SJSA1 (cell line): Measurements from ENCODE around the gene CIITA. TPM values are rescaled to one million over a fixed set of nuclear protein-coding genes. Genes with fewer than 3 reads are reported as not detected.
"Not testable (repeated sequence)": the region's sequence is repeated elsewhere in the genome, so short reads cannot be mapped to it uniquely, and the experiment has no call there.

Experiments
- DNase-seq, 2 experiments: peaks; one replicate each; pipeline ENCODE4 v3.0.0-alpha.2; 2015 to 2020; ENCODE audit warnings: low spot score in 2 of 2, low read depth in 1 of 2
- H3K27ac ChIP-seq: fragments of 250-450 bp; sonication (Bioruptor Pico); 2 replicates; pipeline ENCODE4 v1.5.1; 2020; ENCODE audit warnings: mild to moderate bottlenecking, moderate library complexity
- H3K27me3 ChIP-seq: fragments of 250-450 bp; sonication (Bioruptor Pico); replicated peaks from 2 replicates; pipeline ENCODE4 v1.5.1; 2020; ENCODE audit warnings: mild to moderate bottlenecking, moderate library complexity
- H3K36me3 ChIP-seq: fragments of 250-450 bp; sonication (Bioruptor Pico); 2 replicates; pipeline ENCODE4 v1.5.1; 2020; ENCODE audit warnings: mild to moderate bottlenecking
- H3K4me1 ChIP-seq: fragments of 250-450 bp; sonication (Bioruptor Pico); replicated peaks from 2 replicates; pipeline ENCODE4 v1.6.1; 2021; ENCODE audit warnings: mild to moderate bottlenecking
- H3K4me3 ChIP-seq: fragments of 250-450 bp; sonication (Bioruptor Pico); 2 replicates; pipeline ENCODE4 v1.5.1; 2020; ENCODE audit warnings: mild to moderate bottlenecking
- H3K9me3 ChIP-seq: fragments of 250-450 bp; sonication (Bioruptor Pico); replicated peaks from 2 replicates; pipeline ENCODE4 v1.5.1; 2020; ENCODE audit warnings: mild to moderate bottlenecking
- total RNA-seq: library from RNA; depleted of rRNA; stranded (reverse); fragments of >200 nt; shearing (Covaris generic); gene quantifications from 2 replicates; pipeline ENCODE4 v1.2.3, GENCODE V29; 2014; rRNA removed

CIITA gene
- 0.08 TPM in 1 of 2 replicates, not detected in the other for total RNA-seq

DNA sequence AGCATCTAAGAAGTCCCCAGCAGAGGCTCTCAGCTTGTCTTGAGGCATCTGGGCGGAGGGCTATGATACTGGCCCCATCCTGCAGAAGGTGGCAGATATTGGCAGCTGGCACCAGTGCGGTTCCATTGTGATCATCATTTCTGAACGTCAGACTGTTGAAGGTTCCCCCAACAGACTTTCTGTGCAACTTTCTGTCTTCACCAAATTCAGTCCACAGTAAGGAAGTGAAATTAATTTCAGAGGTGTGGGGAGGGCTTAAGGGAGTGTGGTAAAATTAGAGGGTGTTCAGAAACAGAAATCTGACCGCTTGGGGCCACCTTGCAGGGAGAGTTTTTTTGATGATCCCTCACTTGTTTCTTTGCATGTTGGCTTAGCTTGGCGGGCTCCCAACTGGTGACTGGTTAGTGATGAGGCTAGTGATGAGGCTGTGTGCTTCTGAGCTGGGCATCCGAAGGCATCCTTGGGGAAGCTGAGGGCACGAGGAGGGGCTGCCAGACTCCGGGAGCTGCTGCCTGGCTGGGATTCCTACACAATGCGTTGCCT, at the start of gene CIITA:
TSS of gene CIITA (plus strand) at position 404 of the 543 bp plus-strand sequence. CDS start at position 533, 129 bp downstream.
- peaks cover 52% of the 10 kb centered on the region for H3K27me3 ChIP-seq
- no peak for DNase-seq
- no peaks in the 10 kb centered on the region for H3K36me3 ChIP-seq
- H3K4me1 ChIP-seq: no peaks in the 10 kb centered on the region
- no peak within 1 kb of the TSS for H3K4me3 ChIP-seq
- H3K9me3 ChIP-seq: no peaks in the 10 kb centered on the region
- H3K27ac ChIP-seq: no peak within 1 kb of the TSS

GRCh38 chr16:10827691-10828341, 49.2 kb upstream of the CIITA start:
- peaks cover 6% of the 10 kb centered on the region; the same call in 1 of the 2 replicates for H3K27me3 ChIP-seq
- H3K4me3 ChIP-seq: no peak overlapping the region
- H3K27ac ChIP-seq: no peak overlapping the region
- H3K9me3 ChIP-seq: no peaks in the 10 kb centered on the region
- H3K36me3 ChIP-seq: no peaks in the 10 kb centered on the region
- no peak for DNase-seq
- no peaks in the 10 kb centered on the region for H3K4me1 ChIP-seq

- H3K27ac ChIP-seq: no peak overlapping the region
- no peak for DNase-seq
- no peaks in the 10 kb centered on the region for H3K4me1 ChIP-seq
- no peaks in the 10 kb centered on the region for H3K36me3 ChIP-seq
- peaks cover 6% of the 10 kb centered on the region; the same call in 1 of the 2 replicates for H3K27me3 ChIP-seq
- H3K4me3 ChIP-seq: no peak overlapping the region
- H3K9me3 ChIP-seq: no peaks in the 10 kb centered on the region
These were observed 48.1 kb upstream of the CIITA start for GRCh38 chr16:10828851-10829366.

GRCh38 chr16:10829390-10830098, 47.5 kb upstream of the CIITA start:
- not testable (repeated sequence) for DNase-seq, H3K4me3 ChIP-seq, H3K4me1 ChIP-seq, H3K9me3 ChIP-seq, H3K27ac ChIP-seq, H3K27me3 ChIP-seq, H3K36me3 ChIP-seq

GRCh38 chr16:10830240-10830639, 46.8 kb upstream of the CIITA start:
- not testable (repeated sequence) for H3K36me3 ChIP-seq, H3K4me1 ChIP-seq, DNase-seq, H3K9me3 ChIP-seq, H3K4me3 ChIP-seq, H3K27ac ChIP-seq, H3K27me3 ChIP-seq

DNA sequence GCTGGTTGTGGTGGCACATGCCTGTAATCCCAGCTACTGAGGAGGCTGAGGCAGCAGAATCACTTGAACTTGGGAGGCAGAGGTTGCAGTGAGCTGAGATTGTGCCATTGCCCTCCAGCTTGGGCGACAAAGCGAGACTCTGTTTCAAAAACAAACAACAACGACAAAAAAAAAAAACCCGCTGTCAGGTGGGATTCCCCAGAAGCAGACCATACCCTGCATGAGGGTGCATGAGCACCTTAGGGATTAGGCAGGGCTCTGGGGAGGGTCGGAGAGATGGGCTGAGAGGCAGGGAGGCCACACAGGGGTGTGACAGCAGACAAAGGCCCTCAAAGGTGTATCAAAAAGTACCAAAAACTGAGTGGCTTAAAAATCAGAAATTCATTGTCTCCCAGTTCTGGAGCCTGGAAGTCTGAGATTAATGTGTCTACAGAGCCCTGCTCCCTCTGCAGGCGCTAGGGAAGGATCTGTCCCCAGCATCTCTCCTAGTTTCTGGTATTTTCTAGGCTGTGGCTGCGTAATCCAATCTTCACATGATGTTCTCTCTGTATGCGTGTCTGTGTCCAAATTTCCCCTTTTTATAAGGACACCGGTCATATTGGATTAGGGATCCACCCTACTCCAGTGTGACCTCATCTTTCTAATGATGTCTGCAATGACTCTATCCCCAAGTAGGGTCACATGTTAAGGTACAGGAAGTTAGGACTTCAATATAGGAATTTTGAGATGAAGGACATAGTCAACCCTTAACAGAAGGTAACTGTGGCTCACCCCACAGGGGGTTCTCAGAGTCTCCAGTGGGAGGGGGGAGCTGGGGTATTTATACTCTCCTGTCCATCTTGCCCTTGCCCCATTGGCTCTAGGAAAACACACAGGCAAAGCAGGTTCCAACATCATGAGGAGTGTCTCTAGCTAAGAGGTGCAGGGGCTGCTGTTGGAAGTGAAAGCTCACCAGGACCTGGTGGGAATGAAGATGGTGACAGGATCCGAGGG, 44.8 kb upstream of the CIITA start:
- Histone ChIP-seq H3K9me3 (no peaks in the 10 kb centered on the region), H3K27me3 (peaks cover 6% of the 10 kb centered on the region; the same call in 1 of the 2 replicates), H3K27ac (no peak overlapping the region), H3K36me3 (no peaks in the 10 kb centered on the region), H3K4me3 (no peak overlapping the region), H3K4me1 (no peaks in the 10 kb centered on the region)
- DNase-seq: no peak

GRCh38 chr16:10833271-10833670, 43.7 kb upstream of the CIITA start:
- no peaks in the 10 kb centered on the region for H3K9me3 ChIP-seq
- no peak overlapping the region for H3K27ac ChIP-seq
- peaks cover 6% of the 10 kb centered on the region; the same call in 1 of the 2 replicates for H3K27me3 ChIP-seq
- DNase-seq: no peak
- no peak overlapping the region for H3K4me3 ChIP-seq
- H3K36me3 ChIP-seq: no peaks in the 10 kb centered on the region
- no peaks in the 10 kb centered on the region for H3K4me1 ChIP-seq

GRCh38 chr16:10834130-10834529, 42.9 kb upstream of the CIITA start:
- Histone ChIP-seq H3K9me3 (no peaks in the 10 kb centered on the region), H3K36me3 (no peaks in the 10 kb centered on the region), H3K27me3 (peaks cover 2% of the 10 kb centered on the region; the same call in 1 of the 2 replicates), H3K4me3 (no peak overlapping the region), H3K4me1 (no peaks in the 10 kb centered on the region), H3K27ac (no peak overlapping the region)
- no peak for DNase-seq

GRCh38 chr16:10834766-10835165, 42.2 kb upstream of the CIITA start:
- no peak for DNase-seq
- no peaks in the 10 kb centered on the region for H3K9me3 ChIP-seq
- no peaks in the 10 kb centered on the region for H3K4me1 ChIP-seq
- H3K27ac ChIP-seq: no peak overlapping the region
- H3K27me3 ChIP-seq: no peaks in the 10 kb centered on the region
- no peak overlapping the region for H3K4me3 ChIP-seq
- H3K36me3 ChIP-seq: no peaks in the 10 kb centered on the region

DNA sequence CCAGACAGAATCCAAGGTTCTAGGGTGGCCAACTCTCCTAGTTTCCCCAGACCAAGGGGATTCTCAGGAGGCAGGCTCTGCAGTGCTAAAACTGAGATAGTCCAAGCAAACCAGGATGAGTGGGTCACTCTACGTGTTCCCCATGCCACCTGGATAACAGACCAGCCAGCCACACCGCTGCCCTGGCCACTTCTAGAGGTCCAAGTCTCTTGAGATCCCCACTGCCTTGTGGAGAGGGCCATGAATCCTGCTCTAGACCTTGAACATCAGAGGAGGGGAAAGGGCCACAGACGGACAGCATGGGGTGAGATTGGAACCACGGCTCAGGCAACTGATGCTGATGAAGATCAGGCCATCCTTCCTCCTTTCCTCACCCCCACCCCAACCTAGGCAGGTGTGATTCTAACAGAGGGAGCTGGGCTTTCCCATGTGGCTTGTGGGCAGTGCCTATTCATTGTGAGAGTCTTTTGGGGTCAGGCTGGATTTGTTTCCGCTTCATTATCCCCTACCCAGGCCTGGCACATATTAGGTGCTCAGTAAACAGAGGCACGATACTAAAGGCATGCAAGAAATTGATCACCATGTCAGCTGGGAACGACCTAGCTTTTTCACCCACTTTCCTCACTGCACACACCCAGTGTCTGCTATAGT, 41.6 kb upstream of the CIITA start:
- no peaks in the 10 kb centered on the region for H3K36me3 ChIP-seq
- H3K27me3 ChIP-seq: no peaks in the 10 kb centered on the region
- H3K4me3 ChIP-seq: no peak overlapping the region
- no peaks in the 10 kb centered on the region for H3K9me3 ChIP-seq
- DNase-seq: no peak
- H3K4me1 ChIP-seq: no peaks in the 10 kb centered on the region
- H3K27ac ChIP-seq: no peak overlapping the region

DNA sequence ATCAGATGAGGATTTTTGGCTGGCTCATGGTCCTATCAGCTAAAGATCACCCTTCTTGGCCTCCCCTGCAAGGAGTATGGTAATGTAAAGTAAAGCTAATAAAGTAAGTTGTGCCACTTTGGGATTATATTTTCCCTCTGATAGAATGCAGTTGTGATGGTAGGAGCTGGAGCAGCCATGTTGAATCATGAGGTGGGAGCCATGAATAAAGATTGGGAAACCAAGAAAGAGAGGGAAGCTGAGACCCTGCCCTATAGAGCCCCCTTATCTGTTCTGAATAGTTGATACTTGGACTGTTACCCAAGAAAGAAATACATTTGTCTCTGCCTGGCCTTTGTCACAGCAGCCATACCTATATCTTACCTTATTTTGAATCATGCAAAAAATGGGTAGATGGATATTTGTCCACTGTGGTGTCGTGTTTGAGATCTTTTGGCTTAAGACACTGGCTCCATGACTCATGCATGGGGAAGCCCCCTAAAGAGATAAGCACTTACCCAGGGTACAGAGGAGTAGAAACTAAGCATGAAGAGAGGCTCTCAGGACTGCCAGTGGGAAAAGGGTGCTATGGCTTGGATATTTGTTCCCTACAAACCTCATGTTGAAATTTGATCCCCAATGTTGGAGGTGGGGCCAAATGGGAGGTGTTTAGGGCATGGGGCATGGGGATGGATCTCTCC, 40.7 kb upstream of the CIITA start:
- Histone ChIP-seq H3K4me1 (no peaks in the 10 kb centered on the region), H3K27me3 (no peaks in the 10 kb centered on the region), H3K9me3 (no peaks in the 10 kb centered on the region), H3K27ac (no peak overlapping the region), H3K4me3 (no peak overlapping the region), H3K36me3 (no peaks in the 10 kb centered on the region)
- no peak for DNase-seq

DNA sequence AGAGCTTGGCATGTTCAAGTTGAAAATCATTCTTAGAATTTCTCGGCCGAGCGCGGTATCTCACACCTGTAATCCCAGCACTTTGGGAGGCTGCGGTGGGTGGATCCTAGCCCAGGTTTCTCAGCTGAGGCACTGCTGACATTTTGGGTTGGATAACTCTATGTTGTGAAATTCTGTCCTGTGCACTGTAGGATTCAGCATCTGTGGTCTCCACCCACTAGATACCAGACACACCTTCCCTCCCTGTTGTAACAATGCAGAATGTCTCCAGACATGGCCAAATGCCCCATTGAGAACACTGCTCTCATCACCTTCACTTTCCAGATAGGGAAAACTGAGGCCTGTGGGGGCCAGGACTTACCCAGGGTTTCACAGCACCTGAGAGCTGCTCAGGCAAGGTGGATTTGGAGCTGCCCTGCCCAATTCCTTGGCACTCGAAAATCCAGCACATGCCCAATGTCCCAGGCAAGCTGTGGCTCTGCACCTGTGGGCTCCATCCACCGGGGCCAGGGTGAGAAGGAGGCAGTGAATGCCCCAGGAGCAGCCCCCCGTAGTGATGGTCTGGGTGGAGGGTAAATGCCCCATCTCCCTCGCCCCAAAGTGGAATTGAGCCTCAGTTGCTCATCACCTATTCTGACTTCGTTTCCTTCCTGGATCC, 38.3 kb upstream of the CIITA start:
- H3K27ac ChIP-seq: no peak overlapping the region
- H3K4me3 ChIP-seq: no peak overlapping the region
- no peak for DNase-seq
- no peaks in the 10 kb centered on the region for H3K36me3 ChIP-seq
- H3K27me3 ChIP-seq: no peaks in the 10 kb centered on the region
- no peaks in the 10 kb centered on the region for H3K9me3 ChIP-seq
- H3K4me1 ChIP-seq: no peaks in the 10 kb centered on the region
